KMS-11 (cell line): Measurements from ENCODE around the gene HTR6.

ENCODE experiments used
- H2AFZ ChIP-seq: fragments of 200-600 bp; sonication (generic); 2 replicates; pipeline ENCODE4 v1.6.1; 2016; ENCODE audit warnings: antibody characterized with exemption, mixed run types, low read depth
- H3K27ac ChIP-seq: fragments of 200-600 bp; sonication (generic); 2 replicates; pipeline ENCODE4 v1.6.1; 2016; ENCODE audit warnings: mild to moderate bottlenecking, mixed run types
- H3K27me3 ChIP-seq: fragments of 200-600 bp; sonication (generic); 2 replicates; pipeline ENCODE4 v1.6.1; 2017; ENCODE audit warnings: mild to moderate bottlenecking, low read depth, mixed run types, moderate library complexity; ENCODE audit not compliant: insufficient read depth
- H3K36me3 ChIP-seq: fragments of 200-600 bp; sonication (generic); 2 replicates; pipeline ENCODE4 v1.6.1; 2017; ENCODE audit warnings: mild to moderate bottlenecking, mixed run types; ENCODE audit not compliant: insufficient read depth
- H3K4me1 ChIP-seq: fragments of 200-600 bp; sonication (generic); 2 replicates; pipeline ENCODE4 v1.6.1; 2016; ENCODE audit warnings: mild to moderate bottlenecking, low read depth, mixed run types; ENCODE audit not compliant: poor library complexity, severe bottlenecking
- H3K4me2 ChIP-seq: fragments of 200-600 bp; sonication (generic); 2 replicates; pipeline ENCODE4 v1.7.0; 2016; ENCODE audit warnings: mild to moderate bottlenecking, mixed run types
- H3K4me3 ChIP-seq: fragments of 200-600 bp; sonication (generic); IDR thresholded peaks from 2 replicates; pipeline ENCODE4 v1.6.1; 2017; ENCODE audit warnings: low read depth, low read length, mixed read lengths; ENCODE audit not compliant: insufficient read depth
- H3K79me2 ChIP-seq: fragments of 200-600 bp; sonication (generic); 2 replicates; pipeline ENCODE4 v1.6.1; 2016; ENCODE audit warnings: low read depth, mixed run types; ENCODE audit not compliant: insufficient read depth
- H3K9ac ChIP-seq: fragments of 200-600 bp; sonication (generic); 2 replicates; pipeline ENCODE4 v1.6.1; 2016; ENCODE audit warnings: mild to moderate bottlenecking, mixed run types
- H4K20me1 ChIP-seq: fragments of 200-600 bp; sonication (generic); 2 replicates; pipeline ENCODE4 v1.6.1; 2016; ENCODE audit warnings: mild to moderate bottlenecking, mixed run types; ENCODE audit not compliant: insufficient read depth
- CTCF ChIP-seq: fragments of 200-600 bp; sonication (generic); conservative IDR thresholded peaks from 2 replicates; pipeline ENCODE4 v1.6.1; 2017; ENCODE audit warnings: low read depth, mild to moderate bottlenecking, antibody characterized with exemption, low read length, moderate library complexity, mixed read lengths

The HTR6 gene

GRCh38 chr1:19705464-19705863, 40.8 kb downstream of the HTR6 start:
- no peak overlapping the region for H3K4me2 ChIP-seq
- H3K27ac ChIP-seq, result no peak overlapping the region
- no peaks in the 10 kb centered on the region for H3K79me2 ChIP-seq
- H3K36me3 ChIP-seq, result no peaks in the 10 kb centered on the region
- H3K4me3 ChIP-seq, result no peak overlapping the region
- H3K9ac ChIP-seq, result no peak overlapping the region
- H3K4me1 ChIP-seq, result no peaks in the 10 kb centered on the region
- TF ChIP-seq CTCF, result no peak
- no peaks in the 10 kb centered on the region for H4K20me1 ChIP-seq
- no peaks in the 10 kb centered on the region for H3K27me3 ChIP-seq
- H2AFZ ChIP-seq, result no peak overlapping the region

- no peaks in the 10 kb centered on the region for H3K36me3 ChIP-seq
- no peak for TF ChIP-seq CTCF
- no peaks in the 10 kb centered on the region for H3K79me2 ChIP-seq
- H4K20me1 ChIP-seq, result no peaks in the 10 kb centered on the region
- no peak overlapping the region for H3K4me2 ChIP-seq
- H3K27me3 ChIP-seq, result no peaks in the 10 kb centered on the region
- no peak overlapping the region for H3K27ac ChIP-seq
- no peak overlapping the region for H3K4me3 ChIP-seq
- no peak overlapping the region for H3K9ac ChIP-seq
- H3K4me1 ChIP-seq, result no peaks in the 10 kb centered on the region
- H2AFZ ChIP-seq, result no peak overlapping the region
These were observed 41.5 kb downstream of the HTR6 start for GRCh38 chr1:19706136-19706535.

GRCh38 chr1:19708567-19709110, 44.0 kb downstream of the HTR6 start:
- TF ChIP-seq CTCF, result no peak
- no peak overlapping the region for H2AFZ ChIP-seq
- no peaks in the 10 kb centered on the region for H3K27me3 ChIP-seq
- H3K4me1 ChIP-seq, result no peaks in the 10 kb centered on the region
- no peak overlapping the region for H3K27ac ChIP-seq
- H3K4me3 ChIP-seq, result no peak overlapping the region
- no peak overlapping the region for H3K9ac ChIP-seq
- H3K4me2 ChIP-seq, result no peak overlapping the region
- no peaks in the 10 kb centered on the region for H3K36me3 ChIP-seq
- no peaks in the 10 kb centered on the region for H4K20me1 ChIP-seq
- H3K79me2 ChIP-seq, result no peaks in the 10 kb centered on the region

- Histone ChIP-seq H3K4me3 (no peak overlapping the region), H3K9ac (no peak overlapping the region), H3K27me3 (no peaks in the 10 kb centered on the region), H3K27ac (no peak overlapping the region), H3K36me3 (no peaks in the 10 kb centered on the region), H2AFZ (no peak overlapping the region), H3K4me1 (no peaks in the 10 kb centered on the region), H3K79me2 (no peaks in the 10 kb centered on the region), H3K4me2 (no peak overlapping the region), H4K20me1 (no peaks in the 10 kb centered on the region)
- TF ChIP-seq CTCF, result no peak
These were observed 44.7 kb downstream of the HTR6 start for GRCh38 chr1:19709260-19709793.
